Activated CD8-positive, alpha-beta memory T cell treated with anti-CD3 and anti-CD28 coated beads for 48 hours (primary cell): ENCODE measurements around the gene CEP63.

ENCODE experiments used
- DNase-seq, 3 experiments: peaks; one replicate each; pipeline ENCODE4 v3.0.0-alpha.2; 2020; ENCODE audit warnings: low read depth in 2 of 3, low spot score in 2 of 3

Gene CEP63

DNA sequence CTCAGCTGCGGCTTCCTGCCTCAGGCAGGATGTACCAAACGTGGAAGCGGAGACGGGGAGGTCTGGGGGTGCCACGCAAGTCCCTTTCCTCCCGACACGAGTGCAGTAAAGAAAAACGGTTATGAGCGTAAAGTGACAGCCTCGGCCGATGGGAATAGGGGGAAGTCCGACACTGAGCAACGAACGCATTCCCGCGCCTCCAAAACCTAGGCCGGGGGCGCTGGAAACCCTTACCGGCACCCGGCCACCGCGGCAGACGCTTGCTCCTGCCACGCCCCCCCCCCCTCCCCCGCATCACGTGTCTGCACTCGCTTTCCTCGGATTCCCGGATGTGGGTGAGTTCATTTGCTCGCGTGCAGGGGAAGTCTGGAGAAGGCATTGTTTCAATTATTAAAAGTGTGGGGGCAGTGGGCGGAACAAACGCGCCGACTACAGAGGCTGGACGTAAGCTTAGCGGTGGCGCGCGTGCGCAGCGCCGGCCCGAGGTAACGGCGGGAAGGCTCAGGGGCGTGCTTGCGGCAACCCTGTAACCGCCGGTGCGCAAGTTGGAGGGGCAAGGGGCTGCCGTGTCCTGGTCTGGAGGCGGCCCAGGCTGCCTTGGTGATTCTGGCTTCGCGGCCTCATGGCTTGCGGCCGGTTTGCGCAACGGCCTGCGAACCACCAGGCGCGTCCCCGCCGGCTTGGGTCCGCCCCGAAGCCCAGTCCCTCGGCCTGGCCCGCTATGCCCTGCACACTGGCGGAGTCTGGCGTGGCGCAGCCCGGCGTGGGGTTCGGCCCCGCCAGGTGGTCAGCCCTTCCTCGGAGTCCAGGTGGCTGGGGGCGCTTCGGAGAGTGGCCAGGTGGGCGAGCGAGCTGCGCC lies at the start of gene CEP63, which contains the start of gene ANAPC13:
Gene CEP63, plus strand, starts transcription at position 340 of the 859 bp plus-strand sequence. CDS start 9,264 bp downstream, outside the sequence.
Gene ANAPC13, minus strand, starts transcription at position 268 of the 859 bp plus-strand sequence. CDS start 3,081 bp downstream, outside the sequence.
- DNase-seq, result peak; percentile 74 to 84 (median 81)

DNA sequence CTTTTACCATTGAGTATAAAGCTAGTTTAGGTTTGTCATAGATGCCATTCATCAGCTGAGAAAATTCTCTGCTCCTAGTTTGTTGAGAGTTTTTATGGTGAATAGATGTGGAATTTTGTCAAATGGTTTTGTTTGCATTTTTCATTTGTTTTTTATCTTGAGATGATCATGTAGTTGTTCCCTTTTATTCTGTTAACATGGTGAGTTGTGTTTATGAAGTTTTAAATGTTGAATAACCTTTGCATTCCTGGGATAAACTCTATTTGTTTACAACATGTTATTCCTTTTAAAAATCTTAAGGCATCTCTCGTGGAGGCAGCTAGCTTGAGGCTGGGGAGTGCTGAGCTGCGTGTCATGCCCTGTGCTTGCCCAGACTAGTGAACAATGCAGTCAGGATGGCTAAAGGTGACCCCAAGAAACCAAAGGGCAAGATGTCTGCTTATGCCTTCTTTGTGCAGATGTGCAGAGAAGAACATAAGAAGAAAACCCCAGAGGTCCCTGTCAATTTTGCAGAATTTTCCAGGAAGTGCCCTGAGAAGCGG lies 48.6 kb upstream of the CEP63 start:
- DNase-seq, result no peak

DNA sequence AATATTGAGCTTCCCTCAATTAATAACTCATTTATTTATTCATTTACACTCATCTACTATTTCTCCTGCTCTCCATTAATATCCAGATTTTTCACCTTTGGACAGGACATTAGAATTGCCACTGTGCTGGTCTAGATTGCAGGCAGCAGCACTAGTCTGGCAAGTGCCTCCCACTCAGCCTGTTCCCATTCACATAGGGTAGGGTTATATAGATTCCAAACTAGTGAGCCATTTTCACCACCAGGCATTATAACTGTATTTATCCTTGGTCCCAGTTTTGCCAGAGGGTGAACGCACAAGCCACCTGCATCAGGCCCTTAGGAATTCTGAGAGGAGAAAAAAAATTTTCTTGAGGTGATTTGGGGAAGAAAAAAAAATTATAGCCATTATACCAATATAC lies 44.5 kb upstream of the CEP63 start:
- no peak for DNase-seq

DNA sequence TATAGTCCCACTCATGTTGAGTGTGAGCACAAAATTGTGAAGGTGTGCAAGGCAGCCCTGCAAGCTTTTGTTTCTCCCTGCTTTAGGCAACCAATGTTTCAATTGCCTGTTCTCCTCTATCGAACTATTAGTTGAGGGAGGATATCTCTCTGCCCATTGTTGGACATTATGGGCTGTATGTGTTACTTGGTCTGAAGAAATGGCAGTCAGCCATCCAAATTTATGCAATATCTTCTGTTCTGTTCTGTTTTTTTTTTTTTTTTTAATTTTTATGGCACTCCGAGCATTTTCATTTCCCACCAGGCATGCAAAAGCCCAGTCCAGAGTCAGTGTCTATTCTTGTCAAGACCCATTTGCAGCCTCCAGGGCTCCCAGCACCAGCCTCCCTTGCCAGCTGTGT lies 44.0 kb upstream of the CEP63 start:
- no peak for DNase-seq

DNA sequence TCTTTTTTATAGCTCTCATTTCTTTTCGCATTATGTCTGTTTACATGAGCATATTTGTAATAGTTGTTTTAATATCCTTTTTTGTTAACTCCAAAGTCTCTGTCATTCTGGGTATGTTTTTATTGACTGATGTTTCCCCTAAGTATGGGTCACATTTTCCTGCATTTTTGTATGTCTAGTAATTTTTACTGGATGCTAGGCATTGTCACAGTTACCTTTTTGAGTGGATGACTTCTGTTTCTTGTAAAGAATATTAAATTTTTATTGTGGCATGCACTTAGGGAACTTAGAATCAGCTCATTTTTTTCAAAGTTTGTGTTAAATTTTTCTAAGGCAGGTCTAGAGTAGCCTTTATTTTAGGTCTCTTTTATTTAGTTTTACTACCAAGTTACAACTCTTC lies 40.8 kb upstream of the CEP63 start:
- no peak for DNase-seq

DNA sequence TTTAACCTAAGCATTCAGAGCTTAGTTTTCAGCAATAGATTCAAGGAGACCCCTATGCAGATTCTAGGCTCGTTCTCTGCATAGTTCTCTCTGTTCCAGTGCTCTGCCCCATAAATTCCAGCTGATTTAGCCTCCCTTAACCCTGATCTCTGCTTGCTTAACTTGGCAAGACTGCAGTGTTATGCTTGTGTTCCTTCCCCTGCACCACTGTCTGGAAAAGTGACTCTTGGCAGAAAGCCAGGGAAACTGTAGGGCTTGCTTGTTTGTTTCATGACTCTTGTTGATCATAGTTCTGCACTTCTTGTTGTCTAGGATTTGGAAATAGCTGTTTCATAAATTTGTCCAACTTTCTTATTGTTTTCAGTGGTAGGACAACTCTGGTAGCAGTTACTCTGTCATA lies 40.2 kb upstream of the CEP63 start:
- DNase-seq, result no peak

DNA sequence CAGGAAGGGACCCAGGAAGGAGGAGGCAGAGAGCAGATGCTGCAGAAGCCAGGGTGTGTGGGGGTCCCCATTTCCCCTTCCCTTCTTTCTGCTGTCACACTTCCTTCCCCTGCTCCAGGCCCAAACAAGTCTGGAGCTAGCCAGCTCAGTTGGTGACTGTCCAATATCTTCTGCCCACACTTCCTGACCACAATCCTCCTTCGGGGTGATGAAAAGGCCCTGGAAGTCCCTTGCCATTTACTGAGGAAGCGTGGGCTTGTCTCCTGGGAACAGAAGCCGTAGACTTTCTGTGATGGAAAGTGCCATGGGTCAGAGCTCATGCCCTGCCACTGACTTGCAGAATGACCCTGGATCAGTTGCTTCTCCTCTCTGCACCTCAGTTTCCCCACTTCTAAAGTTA lies 39.1 kb upstream of the CEP63 start:
- no peak for DNase-seq

DNA sequence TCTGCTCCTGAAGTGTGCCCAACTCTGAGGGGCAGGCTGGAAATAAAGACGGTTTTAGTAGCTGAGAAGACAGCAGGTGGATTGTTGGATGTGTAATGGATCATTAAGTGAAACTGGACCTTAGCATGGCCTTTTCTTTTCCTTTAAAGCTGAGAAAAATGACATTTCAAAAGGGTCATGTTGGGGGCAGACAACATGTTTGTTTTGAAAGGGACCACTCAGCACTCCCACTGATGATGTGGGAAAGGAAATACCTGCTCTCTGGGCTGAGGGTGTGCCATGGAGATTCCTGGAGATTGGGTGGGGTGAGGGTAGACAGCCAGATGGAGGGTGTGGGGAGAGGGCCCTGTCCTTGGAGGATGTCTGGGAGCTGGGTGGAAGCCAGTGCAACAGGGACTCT lies 38.5 kb upstream of the CEP63 start:
- DNase-seq, result no peak

DNA sequence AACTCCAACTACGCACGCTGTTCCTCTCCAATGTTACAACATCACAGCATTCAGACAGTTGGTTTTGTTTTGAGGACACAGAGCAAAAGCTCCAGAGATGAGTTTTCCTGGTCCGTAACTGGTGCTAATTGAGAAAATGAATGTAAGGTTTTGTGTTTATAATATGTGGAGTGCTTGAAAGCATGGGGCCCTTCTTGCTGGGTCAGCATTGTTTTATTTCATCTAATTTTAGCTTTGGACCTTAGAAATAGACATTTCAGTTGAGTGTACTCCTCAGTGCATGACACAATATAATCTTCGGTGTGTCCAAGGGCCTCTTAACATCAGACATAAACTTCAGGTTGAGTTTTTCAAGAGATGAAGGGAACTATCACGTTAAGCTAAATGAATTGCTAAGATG lies 37.2 kb upstream of the CEP63 start:
- DNase-seq, result no peak

DNA sequence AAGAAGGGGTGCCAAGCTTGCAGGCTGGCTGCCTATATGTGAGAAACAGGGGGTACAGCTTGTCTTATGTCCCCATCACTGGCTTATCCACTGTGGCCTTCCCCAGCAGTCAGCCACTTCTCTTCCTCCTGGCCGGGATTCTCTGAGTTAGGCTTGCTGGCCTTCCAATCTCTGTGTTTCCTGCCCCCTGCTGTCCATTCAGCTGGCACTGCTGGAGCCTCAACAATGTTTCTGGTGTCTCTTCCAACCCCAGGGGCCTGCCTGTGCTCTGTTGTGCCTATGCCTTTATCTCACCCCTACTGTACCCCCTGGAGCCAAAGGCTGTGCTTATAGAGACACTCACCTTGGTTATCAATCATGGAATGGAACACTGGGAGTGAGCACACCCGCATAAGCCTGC lies 36.6 kb upstream of the CEP63 start:
- no peak for DNase-seq

DNA sequence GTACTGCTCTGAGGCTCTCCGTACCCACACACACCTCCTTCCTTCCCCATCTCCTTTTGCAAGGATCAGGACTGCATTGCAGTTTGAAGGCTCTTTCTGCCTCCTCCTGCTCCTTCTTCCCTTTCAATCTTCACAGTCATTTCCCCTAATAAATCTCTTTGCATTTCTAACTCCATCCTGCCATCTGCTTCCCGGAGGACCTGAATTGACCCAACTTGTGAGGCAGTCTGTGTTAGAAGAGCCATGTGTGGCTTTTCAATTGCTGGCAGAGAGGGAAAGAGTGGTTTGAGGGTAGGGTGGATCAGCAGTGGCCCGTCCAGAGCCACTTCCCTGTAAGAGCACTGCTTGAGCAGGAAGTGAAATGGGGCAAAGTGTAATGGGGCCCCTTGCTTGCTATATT lies 35.9 kb upstream of the CEP63 start:
- DNase-seq, result no peak

DNA sequence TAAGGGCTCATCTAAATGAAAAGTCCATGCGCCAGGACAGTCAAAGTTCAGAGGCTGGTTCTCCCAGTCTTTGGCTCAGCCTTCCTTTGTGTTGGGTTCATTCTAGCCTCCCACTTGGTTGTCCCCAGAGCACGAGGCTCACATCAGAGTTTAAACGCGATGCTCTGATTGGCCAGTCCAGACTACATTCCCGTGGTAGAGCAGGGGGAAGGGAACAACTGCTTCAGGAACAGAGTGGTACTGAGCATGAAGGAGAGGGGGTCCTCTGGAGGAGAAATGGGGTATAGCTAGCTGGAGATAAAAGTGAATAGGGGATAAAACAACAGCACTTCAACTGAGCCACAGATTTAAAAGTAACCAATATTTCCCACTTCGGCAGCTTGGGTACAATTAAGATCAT lies 32.2 kb upstream of the CEP63 start:
- DNase-seq, result no peak

DNA sequence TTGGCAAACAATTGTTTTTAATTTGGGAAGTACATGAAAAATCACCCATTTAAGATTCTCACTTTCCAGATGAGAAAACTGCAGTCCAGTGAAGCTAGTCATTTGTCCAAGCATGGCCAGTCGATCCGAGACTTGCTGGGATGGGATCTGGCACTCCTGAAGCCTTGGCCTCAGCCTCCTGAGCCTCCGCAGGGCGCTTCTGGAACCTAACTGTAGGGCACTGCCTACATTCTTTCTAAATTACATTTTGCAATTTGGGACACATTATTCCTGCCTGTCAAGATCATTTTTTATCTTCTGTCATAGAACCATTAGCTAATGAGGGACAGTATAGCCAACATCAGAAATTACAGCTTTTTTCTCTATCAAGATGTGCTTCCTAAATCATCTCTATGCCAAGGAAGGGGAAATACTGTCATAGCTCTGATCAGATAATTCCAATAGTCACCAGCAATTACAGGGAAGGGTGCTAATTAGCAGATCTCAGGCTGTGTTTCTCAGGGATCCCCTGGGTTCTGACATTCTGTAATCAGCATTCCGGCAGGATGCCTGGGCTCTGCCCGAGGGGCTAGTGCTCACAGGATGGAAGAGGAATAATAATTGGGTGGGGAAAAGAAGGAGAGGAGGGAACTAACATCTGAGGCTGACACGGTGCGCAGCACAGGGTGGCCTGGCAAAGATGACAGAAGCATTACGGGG lies 28.3 kb upstream of the CEP63 start:
- DNase-seq, result no peak

DNA sequence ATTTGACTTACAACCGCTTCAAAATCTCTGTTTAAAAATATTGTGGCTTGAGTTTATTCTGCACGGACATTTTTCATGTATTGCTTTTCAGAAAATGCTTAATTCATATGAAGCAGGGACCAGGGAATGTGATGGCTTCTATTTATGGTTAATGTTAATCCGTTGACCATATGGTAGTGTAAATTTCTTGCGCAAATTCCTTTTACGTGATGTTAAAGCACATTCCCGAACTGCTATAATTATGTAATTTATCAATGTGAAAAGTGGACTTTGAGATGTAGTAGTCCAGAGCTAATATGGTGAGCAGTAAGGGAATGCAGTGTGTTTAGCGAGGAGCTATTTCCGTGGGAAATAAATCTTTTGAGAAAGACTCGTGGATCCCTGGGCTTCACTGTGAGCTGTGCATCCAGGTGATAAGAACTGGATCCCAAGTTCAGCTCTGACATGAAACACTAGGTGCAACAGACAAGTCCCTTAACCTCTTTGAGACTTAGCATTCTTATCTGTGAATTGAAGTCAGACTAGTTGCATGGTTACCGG lies 27.4 kb upstream of the CEP63 start:
- DNase-seq, result no peak

DNA sequence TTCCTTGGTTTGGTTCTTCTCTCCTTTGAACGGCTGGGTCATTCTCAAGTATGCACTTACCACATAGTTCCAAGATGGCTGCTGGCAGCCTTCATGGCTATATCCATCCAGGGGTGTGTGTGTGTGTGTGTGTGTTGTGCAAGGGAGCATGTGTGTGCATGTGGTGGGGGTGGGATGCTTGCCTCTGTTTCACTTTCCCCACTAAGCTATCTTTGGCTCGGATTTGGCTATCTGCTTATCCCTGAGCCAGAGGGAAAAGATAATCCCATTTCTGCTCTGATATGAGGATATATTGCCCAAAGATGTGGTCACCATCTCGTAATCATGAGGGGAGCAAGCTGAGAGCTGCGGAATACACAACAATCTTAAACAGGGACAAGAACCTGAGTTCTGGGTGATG lies 26.3 kb upstream of the CEP63 start:
- no peak for DNase-seq

DNA sequence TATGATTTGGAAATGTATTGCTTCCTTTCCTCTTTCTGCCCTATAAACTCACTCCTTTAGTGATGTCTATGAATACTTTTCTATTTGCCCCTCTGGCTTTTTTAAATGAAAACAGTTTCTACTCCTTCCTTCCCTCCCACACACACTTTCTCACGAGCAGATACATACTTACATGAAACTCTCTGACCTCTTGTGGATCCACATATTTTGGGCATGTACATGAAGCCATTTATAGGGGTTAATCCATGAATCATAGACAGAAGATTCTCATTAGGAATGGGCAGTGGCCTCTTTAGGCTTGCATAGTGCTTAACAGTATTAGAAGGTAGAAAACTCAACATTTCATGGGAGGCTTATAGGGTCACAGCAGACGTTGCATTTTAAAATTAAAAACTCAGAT lies 24.9 kb upstream of the CEP63 start:
- no peak for DNase-seq

DNA sequence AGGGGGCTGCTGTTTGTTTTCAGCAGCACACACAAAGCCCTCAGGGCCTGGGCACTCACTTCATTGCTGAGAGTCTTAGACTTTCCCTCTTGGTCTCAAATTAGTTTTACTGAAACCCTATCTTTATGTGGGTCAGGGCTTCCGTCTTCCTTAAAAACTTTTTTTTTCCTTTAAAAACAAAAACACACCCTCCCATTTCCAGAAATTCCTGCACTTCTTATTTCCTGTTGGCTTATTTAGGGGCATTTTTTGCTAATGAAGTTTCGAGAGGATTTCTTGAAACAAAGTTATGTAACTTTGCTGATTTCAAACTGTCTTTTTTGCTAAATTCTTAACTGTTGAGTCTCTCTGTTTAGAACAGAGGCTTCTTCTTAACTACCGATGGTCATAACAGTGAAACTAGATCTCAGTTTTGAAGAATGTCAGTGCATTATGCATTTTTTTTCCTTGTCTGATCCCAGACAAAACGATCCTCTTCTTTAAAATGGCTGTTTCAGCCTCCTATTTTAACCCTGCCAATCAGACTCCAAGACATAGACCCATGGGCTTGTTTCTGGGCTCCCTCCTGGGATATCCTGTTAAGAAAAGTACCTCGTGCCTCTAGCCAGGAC lies 23.4 kb upstream of the CEP63 start:
- DNase-seq, result no peak

DNA sequence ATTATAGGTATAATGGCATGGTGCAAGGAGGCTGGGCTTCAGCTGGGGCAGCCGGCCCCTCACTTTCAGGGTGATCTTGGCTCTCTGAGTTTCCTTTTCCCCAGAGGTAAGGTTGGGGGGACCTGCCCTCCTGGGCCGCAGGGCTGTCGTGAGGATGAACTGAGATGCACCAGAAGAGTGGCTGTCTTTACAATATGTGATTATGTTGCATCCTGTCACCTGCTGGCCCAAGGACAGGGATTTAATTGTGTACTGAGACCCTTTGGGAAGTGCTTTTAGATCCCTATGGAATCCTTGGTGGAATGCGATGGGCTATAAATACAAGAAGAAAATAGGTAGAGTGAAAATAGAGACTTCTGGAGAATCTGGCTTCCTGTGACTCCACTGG lies 22.2 kb upstream of the CEP63 start:
- DNase-seq, result no peak

DNA sequence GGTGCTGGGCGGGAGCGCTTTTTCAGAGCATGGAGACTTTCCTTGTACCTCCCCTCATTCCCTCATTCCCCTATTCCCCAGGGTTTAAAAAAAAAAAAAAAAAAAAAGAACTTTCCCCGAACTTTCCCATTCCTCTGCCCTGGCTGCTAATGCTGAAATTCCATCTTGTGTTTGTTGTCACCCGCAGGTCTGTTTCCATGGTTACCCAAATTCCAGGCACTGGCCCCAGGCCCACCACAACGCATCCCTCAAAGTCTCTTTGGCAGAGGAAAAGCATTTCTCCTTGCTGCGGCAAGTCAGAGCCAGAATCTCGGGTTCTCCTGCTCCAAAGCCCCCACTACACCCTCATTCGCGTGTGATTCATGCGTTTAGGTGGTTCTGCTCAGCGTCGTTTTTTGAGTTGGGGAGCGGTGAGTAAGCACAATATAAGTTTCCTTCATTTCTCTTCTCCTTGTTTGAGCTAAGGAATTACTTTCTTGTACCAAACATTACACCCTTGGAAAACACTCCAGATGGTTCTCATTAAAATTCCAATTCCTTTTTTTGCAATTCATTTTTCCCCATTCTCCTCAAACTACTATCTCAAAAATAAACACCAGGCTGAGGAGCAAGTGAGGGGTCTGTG lies 21.7 kb upstream of the CEP63 start:
- no peak for DNase-seq

DNA sequence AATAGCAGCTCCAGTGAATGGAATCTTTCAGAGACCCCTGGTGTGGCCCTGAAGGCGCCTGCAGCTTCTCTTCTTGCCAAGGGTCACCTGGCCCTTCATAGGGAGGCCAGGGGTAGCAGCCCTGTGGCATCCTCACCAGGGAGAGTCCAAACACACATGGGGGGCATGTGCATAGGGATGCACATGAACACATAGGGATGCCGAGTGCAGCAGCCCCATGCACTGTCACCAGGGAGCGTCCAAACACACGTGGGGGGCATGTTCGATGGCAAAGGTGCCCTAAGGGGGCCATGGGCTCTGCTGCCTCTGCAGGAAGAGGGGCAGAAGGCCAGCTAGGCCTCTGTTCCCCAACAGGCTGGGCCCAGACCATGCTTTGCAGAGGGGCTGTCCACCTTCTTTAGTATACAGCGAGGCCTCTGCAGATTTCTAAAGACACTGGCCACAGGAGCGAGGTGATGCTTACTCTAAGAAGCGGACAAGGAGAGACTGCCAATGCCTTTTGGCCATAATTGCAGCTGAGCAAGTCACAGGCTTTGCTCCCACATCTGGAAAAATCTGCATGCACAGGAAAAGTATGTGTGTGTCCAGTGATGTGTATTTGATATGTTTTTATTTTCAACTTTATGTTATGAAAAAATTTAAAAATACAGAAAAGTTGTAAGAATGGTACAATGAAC lies 21.0 kb upstream of the CEP63 start:
- DNase-seq, result no peak

DNA sequence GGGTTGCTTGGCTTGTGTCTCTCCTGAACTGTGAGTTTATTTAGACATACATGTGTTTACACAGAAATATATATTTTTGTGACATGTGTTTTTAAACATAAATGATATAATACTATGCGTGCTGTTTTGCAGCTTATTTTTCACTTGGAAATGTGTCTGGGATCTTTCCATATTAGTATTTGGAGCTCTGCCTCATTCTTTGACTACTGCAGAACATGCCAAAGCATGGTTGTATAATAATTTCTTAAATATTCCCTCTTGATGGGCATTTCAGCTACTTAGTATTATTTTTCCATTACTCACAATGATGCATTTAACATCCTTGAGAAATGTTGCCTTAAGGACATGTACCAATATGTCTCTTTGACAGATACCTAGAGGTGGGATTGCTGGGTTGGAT lies 19.5 kb upstream of the CEP63 start:
- DNase-seq, result no peak
